GM12874 (cell line): ENCODE data around the gene DHCR24.

ENCODE experiments used
- CTCF ChIP-seq: IDR thresholded peaks from 2 replicates; pipeline ENCODE4 v1.5.1; 2011; ENCODE audit warnings: low read depth, mild to moderate bottlenecking, control low read depth, low read length, moderate library complexity; ENCODE audit not compliant: insufficient read depth

The DHCR24 gene

DNA sequence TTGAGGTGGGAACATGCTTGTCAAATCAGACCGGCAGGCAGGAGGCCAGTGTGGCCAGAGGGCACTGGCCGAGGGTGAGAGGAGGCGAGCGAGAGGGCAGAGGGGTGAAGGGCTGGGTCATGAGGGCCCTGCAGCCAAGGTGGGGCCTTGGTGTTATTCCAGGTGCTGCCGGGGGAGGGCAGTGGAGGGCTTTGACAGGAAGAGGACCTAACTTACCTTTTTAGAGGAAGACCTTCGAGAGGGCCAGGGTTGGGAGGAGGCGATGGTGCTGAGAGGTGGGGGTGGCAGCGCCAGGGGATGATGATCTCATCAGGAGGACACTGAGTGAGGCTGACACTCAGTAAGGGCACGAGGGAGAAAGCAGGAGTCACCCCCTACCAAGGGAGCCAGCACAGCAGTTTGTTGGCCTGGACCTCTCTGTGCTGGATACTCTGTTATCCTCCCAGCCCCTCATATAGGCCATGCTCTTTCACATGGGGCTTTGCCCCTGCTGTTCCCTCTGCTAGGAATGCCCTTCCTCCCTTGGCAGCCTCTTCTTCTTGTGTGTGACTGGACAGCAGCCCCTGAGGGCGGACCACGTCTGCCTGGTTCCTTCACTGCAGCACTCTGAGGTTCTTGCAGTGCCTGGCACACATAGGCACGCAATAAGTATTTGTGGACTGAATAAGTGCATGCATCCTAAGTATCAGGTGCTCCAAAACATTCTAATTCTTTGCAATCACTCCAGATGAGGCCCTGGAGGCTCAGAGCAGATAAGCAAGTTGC is 78.4 kb downstream of the DHCR24 start:
- TF ChIP-seq CTCF = no peak

- no peak for TF ChIP-seq CTCF
Observed at GRCh38 chr1:54807756-54808155, 79.2 kb downstream of the DHCR24 start.

DNA sequence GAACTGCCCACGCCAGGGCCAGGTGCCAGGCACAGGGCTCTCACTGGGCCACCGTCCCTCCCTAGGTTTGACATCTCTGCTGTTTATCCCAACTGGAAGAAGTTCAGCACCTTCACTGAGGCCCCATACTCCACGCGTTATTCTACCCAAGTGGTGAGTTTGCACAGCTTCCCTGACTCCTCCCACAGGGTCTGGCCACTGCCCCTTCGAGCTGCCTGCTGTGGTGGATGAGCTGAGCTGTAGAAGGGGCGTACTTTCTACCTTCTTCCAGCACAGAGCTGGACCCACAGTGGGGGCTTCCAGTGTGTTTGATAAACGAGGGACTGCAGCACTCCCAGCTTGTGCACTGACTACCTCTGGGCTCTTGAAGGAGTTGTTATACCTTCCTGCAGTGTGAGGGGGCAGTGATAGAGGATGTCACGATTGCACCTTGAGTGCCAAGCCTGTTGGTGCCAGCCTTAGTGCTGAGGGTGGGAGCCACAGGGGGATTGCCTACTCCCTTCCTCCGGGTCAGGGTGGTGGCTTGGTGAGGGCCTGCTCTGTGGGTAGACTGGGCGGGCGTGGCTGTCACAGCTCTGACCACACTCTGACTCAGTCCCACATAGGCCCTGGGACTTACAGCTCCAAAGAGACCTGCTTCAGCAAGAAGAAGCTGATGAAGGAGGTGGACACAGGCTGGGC is 79.9 kb downstream of the DHCR24 start:
- no peak for TF ChIP-seq CTCF

- TF ChIP-seq CTCF = no peak
Observed at GRCh38 chr1:54805981-54806381, 81.0 kb downstream of the DHCR24 start.

DNA sequence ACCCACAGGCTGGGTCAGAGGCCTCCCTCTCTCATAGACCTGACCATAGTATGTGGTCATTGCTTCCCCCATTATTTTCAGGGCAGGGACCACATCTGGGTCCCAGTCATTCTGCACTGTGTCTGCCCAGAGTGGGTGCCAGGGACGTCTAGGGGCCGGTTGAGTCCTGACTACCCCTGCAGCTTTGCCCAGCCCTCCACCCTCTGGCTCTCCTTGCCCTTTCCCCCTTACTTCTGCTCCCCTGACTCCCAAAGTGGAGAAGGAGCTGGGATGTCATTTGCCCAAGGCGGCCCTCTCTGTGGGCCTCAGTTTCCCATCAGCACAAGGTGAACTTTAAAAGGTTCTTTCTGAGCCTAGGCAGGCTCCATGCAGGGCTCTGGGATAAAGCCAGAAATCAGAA is 81.5 kb downstream of the DHCR24 start:
- no peak for TF ChIP-seq CTCF

- no peak for TF ChIP-seq CTCF
Observed at GRCh38 chr1:54804471-54805132, 82.4 kb downstream of the DHCR24 start.

DNA sequence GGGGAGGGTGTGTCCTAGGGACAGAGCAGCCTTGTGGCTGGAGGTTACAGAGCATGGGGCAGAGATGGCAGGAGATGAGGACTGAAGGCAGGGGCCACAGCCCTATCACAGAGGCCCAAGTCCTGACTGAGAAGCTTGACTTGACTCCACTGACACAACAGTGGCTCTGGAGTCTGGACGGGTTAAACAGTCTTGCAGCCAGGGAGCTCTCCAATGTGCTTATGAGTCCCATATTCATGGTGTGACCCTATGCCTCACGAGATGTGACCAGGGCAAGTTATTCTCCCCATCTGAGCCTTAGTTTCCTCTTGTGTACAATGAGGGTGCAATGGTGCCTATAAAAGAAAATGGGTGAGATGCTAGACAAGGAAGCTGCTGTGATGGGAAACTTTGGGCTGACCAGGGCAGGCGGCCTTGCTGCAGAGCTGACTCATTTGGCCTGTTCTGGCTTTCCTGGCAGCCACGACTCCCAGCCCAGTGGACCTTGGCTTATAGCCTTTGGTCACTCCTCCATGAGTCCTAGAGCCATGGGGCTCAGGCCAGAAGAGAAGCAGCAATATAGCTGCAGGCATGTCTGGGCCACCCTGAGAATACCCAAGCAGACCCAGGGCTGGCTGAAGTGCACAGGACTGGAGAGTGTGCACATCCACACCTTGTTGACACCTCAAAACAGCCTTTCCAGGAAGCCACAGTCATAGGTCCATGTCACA is 83.1 kb downstream of the DHCR24 start:
- TF ChIP-seq CTCF = no peak
